BLaER1 treated with 17β-estradiol and CSF1 and Interleukin-3, amounts not matched to agents 10 nM and 100 nM (cell line): ENCODE results near the gene SYT13.

Experiments used
- H3K27ac ChIP-seq, 11 experiments: shearing (Covaris generic); formaldehyde crosslinking; 2 replicates each; pipeline ENCODE4 v1.8.1; 2022
- H3K27me3 ChIP-seq, 11 experiments: shearing (Covaris generic); formaldehyde crosslinking; 2 replicates each; pipeline ENCODE4 v1.8.1; 2022
- H3K36me3 ChIP-seq, 11 experiments: shearing (Covaris generic); formaldehyde crosslinking; 2 replicates each; pipeline ENCODE4 v1.8.1; 2022
- H3K4me1 ChIP-seq, 10 experiments: shearing (Covaris generic); formaldehyde crosslinking; 2 replicates each; pipeline ENCODE4 v1.8.1; 2022
- H3K4me2 ChIP-seq, 11 experiments: shearing (Covaris generic); formaldehyde crosslinking; 2 replicates each; pipeline ENCODE4 v1.8.1; 2022
- H3K4me3 ChIP-seq, 10 experiments: shearing (Covaris generic); formaldehyde crosslinking; 2 replicates each; pipeline ENCODE4 v1.8.1; 2022
- H3K9ac ChIP-seq, 11 experiments: shearing (Covaris generic); formaldehyde crosslinking; 2 replicates each; pipeline ENCODE4 v1.8.1; 2022
- H3K9me3 ChIP-seq, 11 experiments: shearing (Covaris generic); formaldehyde crosslinking; replicated peaks in 1 of 11; 2 replicates each; pipeline ENCODE4 v1.8.1; 2022
- H4K20me1 ChIP-seq, 11 experiments: shearing (Covaris generic); formaldehyde crosslinking; 2 replicates each; pipeline ENCODE4 v1.8.1; 2022
- Cebpa-rat ChIP-seq, 11 experiments: shearing (Covaris generic); IDR thresholded peaks; 2 replicates each; pipeline ENCODE4 v1.8.1; 2022

Gene SYT13

DNA sequence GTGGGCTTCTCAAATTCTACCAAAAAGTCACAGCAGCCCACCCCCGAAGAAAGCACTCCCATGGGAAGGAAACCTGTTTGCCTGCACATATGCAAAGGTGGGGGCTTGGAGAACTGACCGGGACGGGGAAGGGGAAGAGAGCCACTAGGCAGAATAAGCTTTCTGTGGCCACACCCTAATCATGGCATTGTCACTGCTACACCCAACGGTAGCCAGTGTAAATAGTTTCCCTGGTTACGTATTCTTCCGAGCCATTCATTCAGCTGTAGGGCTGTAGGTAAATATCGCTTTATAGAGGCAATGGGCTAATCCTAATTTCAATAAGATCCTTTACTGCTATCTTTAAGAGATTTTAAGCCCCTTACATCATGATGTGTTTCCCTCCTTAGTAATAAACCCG, 78.0 kb downstream of the SYT13 start:
- Histone ChIP-seq H3K9me3 (peaks cover 0 to 7% (median 5%) of the 10 kb centered on the region in 11 experiments; a peak in 9 of 22 replicates), H3K4me3 (no peak overlapping the region), H3K4me2 (peak overlapping the region in 8 of 11 experiments; percentile 77 to 93 (median 84); a peak in 16 of 22 replicates), H3K9ac (no peak overlapping the region), H3K36me3 (peaks cover 0 to 10% (median 1%) of the 10 kb centered on the region in 11 experiments; a peak in 5 of 22 replicates), H3K27me3 (peaks cover 0 to 9% (median 0%) of the 10 kb centered on the region in 11 experiments; a peak in 1 of 22 replicates), H3K27ac (no peak overlapping the region), H4K20me1 (peaks cover 0 to 40% (median 15%) of the 10 kb centered on the region in 11 experiments; a peak in 14 of 22 replicates), H3K4me1 (peaks cover 24 to 83% (median 61%) of the 10 kb centered on the region in 10 experiments)
- no peak for TF ChIP-seq Cebpa-rat (IDR thresholded peaks at IDR 0.05)

DNA sequence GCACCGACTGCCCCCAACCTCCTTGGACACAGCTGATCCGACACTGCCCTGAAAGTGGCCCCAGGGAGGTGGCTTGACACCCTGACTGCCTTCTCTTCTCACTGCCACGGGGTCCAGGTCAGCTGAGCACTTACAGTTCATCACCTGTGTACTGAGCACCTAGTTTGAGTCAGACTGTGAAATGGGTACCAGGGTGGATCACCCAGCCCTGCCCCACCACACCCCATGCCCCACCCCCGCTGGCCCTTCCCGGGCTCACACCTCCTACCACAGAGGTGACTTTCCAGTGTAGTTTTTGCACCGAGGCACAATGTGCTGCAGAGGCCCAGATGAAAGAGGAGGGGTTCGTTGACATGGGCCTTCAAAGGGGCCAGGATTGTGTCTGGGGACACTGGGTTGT, 80.2 kb downstream of the SYT13 start:
- no peak overlapping the region for H3K27ac ChIP-seq
- no peak overlapping the region for H3K9ac ChIP-seq
- H3K4me3 ChIP-seq = no peak overlapping the region
- TF ChIP-seq Cebpa-rat (IDR thresholded peaks at IDR 0.05) = no peak
- peaks cover 0 to 8% (median 0%) of the 10 kb centered on the region in 11 experiments; a peak in 1 of 22 replicates for H3K27me3 ChIP-seq
- H4K20me1 ChIP-seq = peaks cover 0 to 20% (median 8%) of the 10 kb centered on the region in 11 experiments; a peak in 12 of 22 replicates
- H3K4me1 ChIP-seq = peaks cover 18 to 68% (median 42%) of the 10 kb centered on the region in 10 experiments
- peaks cover 0 to 14% (median 9%) of the 10 kb centered on the region in 11 experiments; a peak in 11 of 22 replicates for H3K9me3 ChIP-seq
- H3K4me2 ChIP-seq = peak overlapping the region in 4 of 11 experiments; percentile 36 to 82 (median 44); a peak in 6 of 22 replicates
- peaks cover 0 to 15% (median 5%) of the 10 kb centered on the region in 11 experiments; a peak in 4 of 22 replicates for H3K36me3 ChIP-seq

DNA sequence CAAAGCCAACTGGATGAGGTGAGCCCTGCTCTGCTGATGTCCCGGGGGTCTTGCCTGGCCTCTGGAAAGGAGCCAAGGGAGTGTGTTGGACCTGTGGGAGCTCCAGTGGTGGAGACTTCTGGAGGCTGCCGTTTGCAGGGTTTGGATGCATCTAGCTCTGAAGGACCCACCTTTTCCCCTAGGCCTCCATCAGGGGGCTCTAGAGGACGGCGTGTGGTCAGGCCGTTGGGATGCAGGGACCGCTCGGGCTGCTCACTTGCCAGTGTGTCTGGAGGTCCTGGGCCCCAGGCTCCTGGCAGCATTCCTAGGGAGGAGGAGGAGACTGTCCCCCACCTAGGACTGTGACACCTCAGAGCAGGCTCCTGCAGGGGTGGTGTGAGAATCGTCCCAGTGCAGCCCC, 81.4 kb downstream of the SYT13 start:
- Histone ChIP-seq H4K20me1 (peaks cover 0 to 11% (median 0%) of the 10 kb centered on the region in 11 experiments; a peak in 2 of 22 replicates), H3K27me3 (no peaks in the 10 kb centered on the region)

DNA sequence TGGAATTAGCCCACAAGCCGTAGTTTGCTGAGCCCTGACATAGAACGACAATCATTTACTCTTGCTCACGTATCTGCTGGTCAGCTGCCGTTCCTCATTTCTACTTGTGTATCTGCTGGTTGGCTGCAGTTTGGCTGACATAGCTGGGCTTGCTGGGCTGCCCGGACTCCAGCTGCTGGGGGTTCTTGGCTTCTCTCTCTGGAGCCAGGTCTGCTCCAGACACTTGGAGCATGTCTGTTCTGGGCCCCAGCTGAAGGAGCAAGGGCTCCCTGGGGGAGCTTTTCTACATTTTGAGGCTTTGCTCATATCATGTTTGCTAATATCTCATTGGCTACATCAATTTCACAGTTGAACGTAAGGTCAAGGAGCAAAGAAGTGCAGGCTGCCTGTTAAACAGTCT, 92.4 kb downstream of the SYT13 start:
- TF ChIP-seq Cebpa-rat (IDR thresholded peaks at IDR 0.05) = no peak
- H3K27me3 ChIP-seq = no peaks in the 10 kb centered on the region

More for the DNA sequence above, 81.4 kb downstream of the SYT13 start:
- Histone ChIP-seq H3K9ac (no peak overlapping the region), H3K4me1 (peaks cover 10 to 56% (median 29%) of the 10 kb centered on the region in 10 experiments), H3K27ac (no peak overlapping the region), H3K4me2 (peak overlapping the region in 5 of 11 experiments; percentile 4 to 28 (median 15); a peak in 2 of 22 replicates), H3K9me3 (peaks cover 0 to 14% (median 9%) of the 10 kb centered on the region in 11 experiments; a peak in 11 of 22 replicates), H3K36me3 (peaks cover 0 to 15% (median 5%) of the 10 kb centered on the region in 11 experiments; a peak in 5 of 22 replicates), H3K4me3 (no peak overlapping the region)
- no peak for TF ChIP-seq Cebpa-rat (IDR thresholded peaks at IDR 0.05)

More for the DNA sequence above, 92.4 kb downstream of the SYT13 start:
- 0 out of 20 replicates have a peak, but pooled peaks cover 0 to 4% (median 0%) of the 10 kb centered on the region in 10 experiments for H3K4me1 ChIP-seq
- no peak overlapping the region for H3K9ac ChIP-seq
- peaks cover 0 to 2% (median 0%) of the 10 kb centered on the region in 11 experiments; a peak in 2 of 22 replicates for H4K20me1 ChIP-seq
- H3K9me3 ChIP-seq = no peaks in the 10 kb centered on the region
- H3K27ac ChIP-seq = no peak overlapping the region
- H3K36me3 ChIP-seq = peaks cover 0 to 10% (median 0%) of the 10 kb centered on the region in 11 experiments; a peak in 2 of 22 replicates
- H3K4me2 ChIP-seq = no peak overlapping the region
- no peak overlapping the region for H3K4me3 ChIP-seq
